ENCODE data around the gene FGF6. TPM values are rescaled to one million over a fixed set of nuclear protein-coding genes. Genes with fewer than 3 reads are reported as not detected.

The FGF6 gene
- total and polyA plus RNA-seq, 9 of the 15 experiments (the other 6 are each of a cell fraction or from before 2014, with no cell fraction given): 0.14 TPM; not detected in 8

DNA sequence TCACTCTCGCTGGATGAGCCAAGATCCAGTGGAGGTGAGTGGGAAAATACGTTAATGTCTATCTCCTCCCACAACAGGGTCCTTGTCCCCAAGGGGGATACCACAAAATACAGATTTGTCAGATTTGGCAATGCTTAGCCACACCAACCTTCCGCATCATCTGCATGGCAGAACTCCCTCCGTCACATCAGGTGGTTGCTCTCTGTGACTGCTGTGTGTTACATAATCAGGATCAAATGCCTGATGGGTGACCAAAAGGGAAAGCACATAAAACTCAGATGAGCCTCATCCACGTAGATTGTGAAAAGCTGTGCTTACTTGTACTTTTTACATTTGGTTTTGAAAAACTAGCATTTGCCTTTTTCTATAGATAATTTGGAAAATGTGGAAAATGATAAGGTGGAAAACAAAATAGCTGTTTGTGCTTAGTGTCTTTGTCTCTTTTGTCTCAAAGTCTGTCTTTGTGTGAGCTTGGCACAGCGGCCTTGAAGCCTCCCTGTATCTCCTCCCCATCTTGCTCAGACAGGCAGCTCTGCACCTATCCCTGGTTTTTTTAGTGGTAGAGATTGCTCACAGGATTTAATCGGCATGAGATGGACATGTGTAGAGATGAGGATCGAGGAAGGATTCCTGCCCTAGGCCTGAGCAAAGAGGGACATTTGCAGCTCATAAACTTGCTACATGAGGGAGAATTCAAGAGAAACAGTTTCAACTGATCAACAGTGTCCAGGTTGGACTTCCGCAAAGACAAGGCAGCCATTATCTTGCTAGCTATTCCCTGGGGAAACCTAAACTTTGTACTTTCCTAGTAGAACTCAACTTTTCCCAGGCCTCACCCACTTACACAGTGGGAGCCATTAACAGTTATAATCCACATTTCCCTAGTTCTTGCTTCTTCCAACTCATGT, 3.6 kb upstream of the FGF6 start (continued):
- TF ChIP-seq RFX5 (IDR thresholded peaks at IDR 0.05; ENCODE audit: low read depth, low read length) (no peak), PATZ1 (CRISPR knock-in tag; IDR thresholded peaks at IDR 0.05; ENCODE audit: borderline replicate concordance) (no peak)

- BruUV-seq (replicated peaks): no TSS peak
- no peak for DNase-seq (ENCODE audit: extremely low read depth in 1 of 4, low spot score in 3 of 4)
- Histone ChIP-seq H3K4me2 (ENCODE audit: insufficient read depth, low read length) (no peak overlapping the region), H4K20me1 (replicated peaks; ENCODE audit: control insufficient read depth, insufficient read depth, low read length) (no peaks in the 10 kb centered on the region), H3K27me3 (ENCODE audit: control insufficient read depth in 2 of 2, insufficient read depth in 2 of 2, low read length in 2 of 2) (peaks cover 11 to 44% of the 10 kb centered on the region in 2 experiments; a peak in 4 of 5 replicates), H3K9ac (ENCODE audit: insufficient read depth in 1 of 2, low read depth in 2 of 2, low read length in 2 of 2) (no peak overlapping the region), H2AFZ (ENCODE audit: low read depth, low read length) (no peak overlapping the region), H3K36me3 (ENCODE audit: control insufficient read depth, insufficient read depth, low read length) (no peaks in the 10 kb centered on the region), H3K4me3 (no peak overlapping the region), H3K9me1 (ENCODE audit: control insufficient read depth, insufficient read depth, low read length) (no peaks in the 10 kb centered on the region), H3K4me1 (replicated peaks in 1 of 2; ENCODE audit: control insufficient read depth in 2 of 2, insufficient read depth in 2 of 2, low read length in 2 of 2) (no peaks in the 10 kb centered on the region), H3K27ac (ENCODE audit: extremely low read depth, low read depth, low read length) (no peak overlapping the region), H3K9me3 (replicated peaks; ENCODE audit: control insufficient read depth, insufficient read depth, low read depth, low read length) (no peaks in the 10 kb centered on the region; the same call in 1 of the 2 replicates), H3K79me2 (ENCODE audit: control insufficient read depth, insufficient read depth, low read length) (no peaks in the 10 kb centered on the region)
- no peak for TF ChIP-seq MTA1 (IDR thresholded peaks at IDR 0.05; ENCODE audit: borderline replicate concordance)
- TF ChIP-seq MTF1 (CRISPR knock-in tag; IDR thresholded peaks at IDR 0.05; ENCODE audit: borderline replicate concordance): no peak
- no peak for TF ChIP-seq BMI1 (IDR thresholded peaks at IDR 0.05; ENCODE audit: low read length)
- no peak for TF ChIP-seq CBX1 (IDR thresholded peaks at IDR 0.05; ENCODE audit: low read depth)
- TF ChIP-seq CHD1 (IDR thresholded peaks at IDR 0.05; ENCODE audit: low read length): no peak
- no peak for FAIRE-seq
- ChIA-PET CTCF (ENCODE audit: low intra/inter-chr PET ratio) (no interaction called here), POLR2A (no interaction called here)
- in situ Hi-C loops (cut with MboI) (no loop called here), intact Hi-C loops (cut with micrococcal nuclease) (no loop called here)
- no peak for ATAC-seq
- 2% methylated on average over 6 of the region's 6 CpGs for WGBS (ENCODE audit: insufficient coverage, low coverage, missing lambda C conversion rate)
These were observed 2.8 kb upstream of the FGF6 start for GRCh38 chr12:4448371-4448940.
